HG03520 (cell line): Measurements from ENCODE around the gene PTX4.

Experiments used
- ATAC-seq: cut with Tn5 transposase; IDR thresholded peaks from one replicate; pipeline ENCODE4 v1.9.1; 2021; ENCODE audit warnings: mild to moderate bottlenecking, moderate library complexity; ENCODE audit not compliant: unreplicated experiment

The PTX4 gene

GRCh38 chr16:1464894-1465566 lies 23.7 kb downstream of the PTX4 start:
- ATAC-seq: no peak

- no peak for ATAC-seq
These were observed 24.4 kb downstream of the PTX4 start for GRCh38 chr16:1464196-1464893.

GRCh38 chr16:1461146-1461545 lies 27.6 kb downstream of the PTX4 start:
- ATAC-seq: no peak

GRCh38 chr16:1460602-1461138 lies 28.1 kb downstream of the PTX4 start:
- ATAC-seq: no peak

- ATAC-seq: no peak
These were observed 28.8 kb downstream of the PTX4 start for GRCh38 chr16:1459967-1460366.

GRCh38 chr16:1458977-1459341 lies 29.8 kb downstream of the PTX4 start:
- ATAC-seq: no peak

- no peak for ATAC-seq
These were observed 30.3 kb downstream of the PTX4 start for GRCh38 chr16:1458336-1458976.

- ATAC-seq: no peak
These were observed 31.1 kb downstream of the PTX4 start for GRCh38 chr16:1457489-1458245.

GRCh38 chr16:1456951-1457350 lies 31.8 kb downstream of the PTX4 start:
- no peak for ATAC-seq

GRCh38 chr16:1455190-1456171 lies 33.3 kb downstream of the PTX4 start:
- ATAC-seq: no peak

GRCh38 chr16:1454561-1454960 lies 34.2 kb downstream of the PTX4 start:
- no peak for ATAC-seq

- ATAC-seq: no peak
These were observed 35.4 kb downstream of the PTX4 start for GRCh38 chr16:1453316-1453715.

- no peak for ATAC-seq
These were observed 36.2 kb downstream of the PTX4 start for GRCh38 chr16:1452530-1452929.

GRCh38 chr16:1451702-1452392 lies 36.9 kb downstream of the PTX4 start:
- no peak for ATAC-seq

- no peak for ATAC-seq
These were observed 37.9 kb downstream of the PTX4 start for GRCh38 chr16:1450841-1451240.

- ATAC-seq: no peak
These were observed 38.5 kb downstream of the PTX4 start for GRCh38 chr16:1450218-1450617.

GRCh38 chr16:1449201-1449788 lies 39.4 kb downstream of the PTX4 start:
- ATAC-seq: no peak

GRCh38 chr16:1448536-1449116 lies 40.1 kb downstream of the PTX4 start:
- no peak for ATAC-seq

GRCh38 chr16:1447965-1448364 lies 40.8 kb downstream of the PTX4 start:
- ATAC-seq: no peak
